H9 (cell line): ENCODE measurements around the gene IMPDH2. TPM values are rescaled to one million over a fixed set of nuclear protein-coding genes. Genes with fewer than 3 reads are reported as not detected.

Source experiments
- DNase-seq: peaks from one replicate; pipeline ENCODE4 v3.0.0-alpha.2; 2017
- H2AFZ ChIP-seq: one replicate; pipeline ENCODE4 v1.6.1; 2013; ENCODE audit warnings: mild to moderate bottlenecking, low read length, control low read depth, moderate library complexity
- H2AK5ac ChIP-seq: 2 replicates; pipeline ENCODE4 v1.6.1; 2013; ENCODE audit warnings: low read length, control low read depth, mixed read lengths; ENCODE audit not compliant: insufficient read length
- H2BK120ac ChIP-seq: one replicate; pipeline ENCODE4 v1.6.1; 2013; ENCODE audit warnings: low read depth, mild to moderate bottlenecking, low read length, control low read depth, inconsistent platforms; ENCODE audit not compliant: poor library complexity, severe bottlenecking
- H2BK12ac ChIP-seq: 2 replicates; pipeline ENCODE4 v1.6.1; 2013; ENCODE audit warnings: low read length, control low read depth, mixed read lengths, low read depth; ENCODE audit not compliant: insufficient read length
- H2BK15ac ChIP-seq: 2 replicates; pipeline ENCODE4 v1.6.1; 2013; ENCODE audit warnings: low read depth, low read length, control low read depth
- H2BK20ac ChIP-seq: one replicate; pipeline ENCODE4 v1.6.1; 2013; ENCODE audit warnings: low read depth, mild to moderate bottlenecking, low read length, control low read depth, inconsistent platforms; ENCODE audit not compliant: poor library complexity, severe bottlenecking
- H2BK5ac ChIP-seq: 2 replicates; pipeline ENCODE4 v1.6.1; 2013; ENCODE audit warnings: low read length, control low read depth, mixed read lengths; ENCODE audit not compliant: insufficient read length
- H3K14ac ChIP-seq: 2 replicates; pipeline ENCODE4 v1.6.1; 2013; ENCODE audit warnings: low read length, control low read depth; ENCODE audit not compliant: insufficient read depth
- H3K18ac ChIP-seq: 2 replicates; pipeline ENCODE4 v1.6.1; 2013; ENCODE audit warnings: low read depth, mild to moderate bottlenecking, mixed read lengths, low read length, control low read depth; ENCODE audit not compliant: insufficient read length
- H3K23ac ChIP-seq: 2 replicates; pipeline ENCODE4 v1.6.1; 2013; ENCODE audit warnings: low read length, control low read depth, mixed read lengths, low read depth; ENCODE audit not compliant: insufficient read length
- H3K23me2 ChIP-seq: 2 replicates; pipeline ENCODE4 v1.6.1; 2013; ENCODE audit warnings: low read depth, mild to moderate bottlenecking, mixed read lengths, low read length, control low read depth; ENCODE audit not compliant: insufficient read length, poor library complexity, severe bottlenecking
- H3K27ac ChIP-seq: 2 replicates; pipeline ENCODE4 v1.5.1; 2013; ENCODE audit warnings: low read length, control low read depth, mixed read lengths, low read depth; ENCODE audit not compliant: insufficient read length
- H3K27me3 ChIP-seq: 2 replicates; pipeline ENCODE4 v1.6.1; 2013; ENCODE audit warnings: low read length, control low read depth, inconsistent platforms; ENCODE audit not compliant: insufficient read depth
- H3K4ac ChIP-seq: 2 replicates; pipeline ENCODE4 v1.6.1; 2013; ENCODE audit warnings: low read depth, mild to moderate bottlenecking, control low read depth, inconsistent platforms, low read length, moderate library complexity
- H3K4me1 ChIP-seq: 2 replicates; pipeline ENCODE4 v1.6.1; 2013; ENCODE audit warnings: low read length, control low read depth, inconsistent platforms; ENCODE audit not compliant: insufficient read depth
- H3K4me2 ChIP-seq: 2 replicates; pipeline ENCODE4 v1.6.1; 2013; ENCODE audit warnings: low read length, control low read depth, mixed read lengths; ENCODE audit not compliant: insufficient read length, insufficient read depth
- H3K56ac ChIP-seq: 2 replicates; pipeline ENCODE4 v1.6.1; 2013; ENCODE audit warnings: low read depth, mild to moderate bottlenecking, mixed read lengths, low read length, control low read depth; ENCODE audit not compliant: insufficient read length
- H3K79me1 ChIP-seq: 2 replicates; pipeline ENCODE4 v1.6.1; 2013; ENCODE audit warnings: low read depth, mild to moderate bottlenecking, moderate library complexity, low read length, control low read depth, inconsistent platforms; ENCODE audit not compliant: insufficient read depth, poor library complexity, severe bottlenecking
- H3K79me2 ChIP-seq: 2 replicates; pipeline ENCODE4 v1.6.1; 2013; ENCODE audit warnings: low read length, control low read depth, inconsistent platforms; ENCODE audit not compliant: insufficient read depth
- H3K9ac ChIP-seq: 2 replicates; pipeline ENCODE4 v1.6.1; 2013; ENCODE audit warnings: low read length, control low read depth, mixed read lengths; ENCODE audit not compliant: insufficient read length; ENCODE audit errors: extremely low read depth
- H3K9me3 ChIP-seq: one replicate; pipeline ENCODE4 v1.6.1; 2013; ENCODE audit warnings: low read depth, low read length, inconsistent platforms; ENCODE audit not compliant: control insufficient read depth
- H3T11ph ChIP-seq: one replicate; pipeline ENCODE4 v1.6.1; 2013; ENCODE audit warnings: mild to moderate bottlenecking, low read length, control low read depth, inconsistent platforms
- H4K20me1 ChIP-seq: one replicate; pipeline ENCODE4 v1.6.1; 2013; ENCODE audit not compliant: control insufficient read depth, insufficient read length, insufficient read depth
- H4K5ac ChIP-seq: 2 replicates; pipeline ENCODE4 v1.6.1; 2013; ENCODE audit warnings: low read depth, mild to moderate bottlenecking, mixed read lengths, low read length, control low read depth; ENCODE audit not compliant: insufficient read length
- H4K8ac ChIP-seq: replicated peaks from 2 replicates; pipeline ENCODE4 v1.6.1; 2013; ENCODE audit warnings: low read length, control low read depth, mixed read lengths, low read depth; ENCODE audit not compliant: insufficient read length
- H4K91ac ChIP-seq: 2 replicates; pipeline ENCODE4 v1.6.1; 2013; ENCODE audit warnings: low read depth, mild to moderate bottlenecking, moderate library complexity, mixed read lengths, low read length, control low read depth; ENCODE audit not compliant: insufficient read length
- H3K27ac Mint-ChIP-seq, 3 experiments: 2 replicates in 2 of 3; 3 replicates in 1 of 3; pipeline ENCODE4 v1.8.0; 2020 to 2021; ENCODE audit warnings: mixed read lengths in 3 of 3, mild to moderate bottlenecking in 1 of 3, moderate library complexity in 1 of 3
- H3K27me3 Mint-ChIP-seq: 2 replicates; pipeline ENCODE4 v1.8.0; 2021; ENCODE audit warnings: low read depth, mild to moderate bottlenecking, moderate library complexity, mixed read lengths
- H3K36me3 Mint-ChIP-seq, 3 experiments: 2 replicates in 2 of 3; 3 replicates in 1 of 3; pipeline ENCODE4 v1.8.0; 2020 to 2021; ENCODE audit warnings: low read depth in 3 of 3, mixed read lengths in 3 of 3; ENCODE audit not compliant: insufficient read depth in 1 of 3
- H3K4me1 Mint-ChIP-seq, 2 experiments: 2 replicates each; pipeline ENCODE4 v1.8.0; 2020; ENCODE audit warnings: mixed read lengths in 2 of 2
- H3K4me3 Mint-ChIP-seq, 2 experiments: 2 replicates in 1 of 2; 3 replicates in 1 of 2; pipeline ENCODE4 v1.8.0; 2020 to 2021; ENCODE audit warnings: mild to moderate bottlenecking in 2 of 2, mixed read lengths in 2 of 2, moderate library complexity in 1 of 2
- H3K9me3 Mint-ChIP-seq, 2 experiments: 2 replicates in 1 of 2; 3 replicates in 1 of 2; pipeline ENCODE4 v1.8.0; 2020; ENCODE audit warnings: mild to moderate bottlenecking in 2 of 2, mixed read lengths in 2 of 2, moderate library complexity in 1 of 2
- WGBS: extraction: QIAGEN DNeasy Blood & Tissue Kit; methylation state at CpG from one replicate; pipeline ENCODE4 v1.1.7; 2013; ENCODE audit warnings: missing lambda C conversion rate, low lambda C conversion rate, mixed read lengths; ENCODE audit not compliant: insufficient read length; ENCODE audit errors: extremely low coverage; 5-methylcytosine and 5-hydroxymethylcytosine counted together
- total RNA-seq: library from RNA; stranded (reverse); gene quantifications from 2 replicates; pipeline ENCODE4 v1.2.1, GENCODE V29; 2021
- TF ChIP-seq, protein P1 (sequence below): fragments of 200-600 bp; sonication (generic); conservative IDR thresholded peaks from 3 replicates; pipeline ENCODE4 v1.8.0; 2021; ENCODE audit warnings: antibody characterized with exemption, mild to moderate bottlenecking

Gene IMPDH2
- total RNA-seq, 1 experiment from 2014 or later = 408 TPM

DNA sequence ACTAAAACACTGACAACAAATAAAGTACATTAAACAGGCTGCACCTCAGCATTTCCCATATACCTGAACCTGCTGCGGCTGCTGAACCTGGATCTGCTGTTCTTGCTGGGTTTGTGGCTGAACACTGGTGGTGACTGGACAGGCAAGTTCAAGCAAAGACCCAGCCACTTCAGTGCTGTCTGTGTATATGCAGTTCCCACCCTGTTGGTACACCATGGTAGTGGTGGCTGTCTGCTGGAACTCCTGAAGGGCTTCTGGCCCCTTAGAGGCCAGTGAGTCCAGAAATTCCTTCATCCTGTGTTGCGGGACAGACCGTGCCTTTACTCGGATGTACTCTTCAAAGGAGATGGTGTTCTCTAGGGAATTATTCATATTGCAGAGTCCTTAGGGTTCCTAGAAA lies 47.4 kb upstream of the IMPDH2 start:
- Histone ChIP-seq H2BK15ac (no peak overlapping the region), H3K27ac (no peak overlapping the region), H4K8ac (no peak overlapping the region), H2AK5ac (no peak overlapping the region), H2BK5ac (no peak overlapping the region), H3K27me3 (no peaks in the 10 kb centered on the region), H4K91ac (no peak overlapping the region), H2BK120ac (no peak overlapping the region), H2BK12ac (no peak overlapping the region), H3K18ac (no peak overlapping the region), H3K14ac (no peak overlapping the region), H3K23ac (no peak overlapping the region), H3K79me1 (peaks cover 10% of the 10 kb centered on the region), H3K79me2 (peaks cover 9% of the 10 kb centered on the region; the same call in 1 of the 2 replicates), H3K9me3 (no peaks in the 10 kb centered on the region), H3K4me1 (no peaks in the 10 kb centered on the region), H4K20me1 (no peaks in the 10 kb centered on the region), H3K4ac (no peak overlapping the region), H2BK20ac (no peak overlapping the region), H3K4me2 (no peak overlapping the region), H3K23me2 (no peaks in the 10 kb centered on the region), H2AFZ (no peak overlapping the region), H4K5ac (no peak overlapping the region), H3T11ph (no peak overlapping the region), H3K56ac (no peak overlapping the region), H3K9ac (no peak overlapping the region)
- no peak for DNase-seq
- Mint-ChIP-seq H3K27me3 (no peaks in the 10 kb centered on the region), H3K9me3 (no peaks in the 10 kb centered on the region), H3K4me3 (no peak overlapping the region), H3K4me1 (0 out of 4 replicates have a peak, but pooled peaks cover 0 to 2% of the 10 kb centered on the region in 2 experiments), H3K27ac (no peak overlapping the region), H3K36me3 (peaks cover 44 to 61% (median 57%) of the 10 kb centered on the region in 3 experiments)
- TF ChIP-seq, protein P1, sequence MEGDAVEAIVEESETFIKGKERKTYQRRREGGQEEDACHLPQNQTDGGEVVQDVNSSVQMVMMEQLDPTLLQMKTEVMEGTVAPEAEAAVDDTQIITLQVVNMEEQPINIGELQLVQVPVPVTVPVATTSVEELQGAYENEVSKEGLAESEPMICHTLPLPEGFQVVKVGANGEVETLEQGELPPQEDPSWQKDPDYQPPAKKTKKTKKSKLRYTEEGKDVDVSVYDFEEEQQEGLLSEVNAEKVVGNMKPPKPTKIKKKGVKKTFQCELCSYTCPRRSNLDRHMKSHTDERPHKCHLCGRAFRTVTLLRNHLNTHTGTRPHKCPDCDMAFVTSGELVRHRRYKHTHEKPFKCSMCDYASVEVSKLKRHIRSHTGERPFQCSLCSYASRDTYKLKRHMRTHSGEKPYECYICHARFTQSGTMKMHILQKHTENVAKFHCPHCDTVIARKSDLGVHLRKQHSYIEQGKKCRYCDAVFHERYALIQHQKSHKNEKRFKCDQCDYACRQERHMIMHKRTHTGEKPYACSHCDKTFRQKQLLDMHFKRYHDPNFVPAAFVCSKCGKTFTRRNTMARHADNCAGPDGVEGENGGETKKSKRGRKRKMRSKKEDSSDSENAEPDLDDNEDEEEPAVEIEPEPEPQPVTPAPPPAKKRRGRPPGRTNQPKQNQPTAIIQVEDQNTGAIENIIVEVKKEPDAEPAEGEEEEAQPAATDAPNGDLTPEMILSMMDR = no peak
- WGBS = no CpG with 5 or more reads among the region's 4 CpGs
